Neural cell (in vitro differentiated cells): ENCODE data around the gene DPP10.

Source experiments
- EP300 ChIP-seq: fragments of 450-650 bp; conservative IDR thresholded peaks from 2 replicates; pipeline ENCODE4 v1.6.1; 2014; ENCODE audit warnings: antibody characterized with exemption, mild to moderate bottlenecking, moderate library complexity; ENCODE audit not compliant: poor library complexity, severe bottlenecking
- EZH2 ChIP-seq: fragments of 200-600, 300-800 bp; shearing (Covaris generic), sonication (generic); IDR thresholded peaks from 2 replicates; pipeline ENCODE4 v1.6.1; 2014; ENCODE audit warnings: antibody characterized with exemption, low read length, borderline replicate concordance, mild to moderate bottlenecking; ENCODE audit not compliant: insufficient read depth, poor library complexity, severe bottlenecking
- POLR2AphosphoS5 ChIP-seq: IDR thresholded peaks from 2 replicates; pipeline ENCODE4 v1.6.1; 2012
- RAD21 ChIP-seq: fragments of 450-650 bp; conservative IDR thresholded peaks from 2 replicates; pipeline ENCODE4 v1.6.1; 2014; ENCODE audit warnings: antibody characterized with exemption, mild to moderate bottlenecking, moderate library complexity
- REST ChIP-seq: IDR thresholded peaks from 2 replicates; pipeline ENCODE4 v1.6.1; 2012; ENCODE audit warnings: borderline replicate concordance
- TAF1 ChIP-seq: IDR thresholded peaks from 2 replicates; pipeline ENCODE4 v1.6.1; 2012; ENCODE audit warnings: low read depth
- TF ChIP-seq, protein P1 (sequence below): fragments of 450-650 bp; IDR thresholded peaks from 2 replicates; pipeline ENCODE4 v1.5.1; 2014; ENCODE audit warnings: antibody characterized with exemption, mild to moderate bottlenecking, moderate library complexity; ENCODE audit not compliant: poor library complexity, severe bottlenecking

GRCh38 chr2:114812261-114812660 lies 369.8 kb downstream of the DPP10 start:
- TF ChIP-seq POLR2AphosphoS5 (no peak), RAD21 (no peak), REST (no peak), EP300 (no peak), TAF1 (no peak), EZH2 (no peak)
- TF ChIP-seq, protein P1, sequence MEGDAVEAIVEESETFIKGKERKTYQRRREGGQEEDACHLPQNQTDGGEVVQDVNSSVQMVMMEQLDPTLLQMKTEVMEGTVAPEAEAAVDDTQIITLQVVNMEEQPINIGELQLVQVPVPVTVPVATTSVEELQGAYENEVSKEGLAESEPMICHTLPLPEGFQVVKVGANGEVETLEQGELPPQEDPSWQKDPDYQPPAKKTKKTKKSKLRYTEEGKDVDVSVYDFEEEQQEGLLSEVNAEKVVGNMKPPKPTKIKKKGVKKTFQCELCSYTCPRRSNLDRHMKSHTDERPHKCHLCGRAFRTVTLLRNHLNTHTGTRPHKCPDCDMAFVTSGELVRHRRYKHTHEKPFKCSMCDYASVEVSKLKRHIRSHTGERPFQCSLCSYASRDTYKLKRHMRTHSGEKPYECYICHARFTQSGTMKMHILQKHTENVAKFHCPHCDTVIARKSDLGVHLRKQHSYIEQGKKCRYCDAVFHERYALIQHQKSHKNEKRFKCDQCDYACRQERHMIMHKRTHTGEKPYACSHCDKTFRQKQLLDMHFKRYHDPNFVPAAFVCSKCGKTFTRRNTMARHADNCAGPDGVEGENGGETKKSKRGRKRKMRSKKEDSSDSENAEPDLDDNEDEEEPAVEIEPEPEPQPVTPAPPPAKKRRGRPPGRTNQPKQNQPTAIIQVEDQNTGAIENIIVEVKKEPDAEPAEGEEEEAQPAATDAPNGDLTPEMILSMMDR: no peak
